Fibroblast of the aortic adventitia (primary cell): ENCODE data around the gene CIPC. TPM values are rescaled to one million over a fixed set of nuclear protein-coding genes. Genes with fewer than 3 reads are reported as not detected.

Source experiments
- DNase-seq: peaks from one replicate; pipeline ENCODE4 v3.0.0-alpha.2; 2010; ENCODE audit warnings: low read depth
- H3K4me3 ChIP-seq: 2 replicates; pipeline ENCODE4 v1.5.1; 2011; ENCODE audit warnings: low read depth, mild to moderate bottlenecking, control low read depth, low read length, moderate library complexity
- CTCF ChIP-seq: IDR thresholded peaks from 2 replicates; pipeline ENCODE4 v1.5.1; 2011; ENCODE audit warnings: mild to moderate bottlenecking, low read length, control low read depth, inconsistent platforms; ENCODE audit not compliant: insufficient read depth
- total RNA-seq: library from RNA; depleted of rRNA; stranded (reverse); fragments of >200 nt; gene quantifications from 2 replicates; pipeline ENCODE4 v1.2.3, GENCODE V29; 2012; ENCODE audit warnings: low replicate concordance

The CIPC gene
- total RNA-seq, 1 donor: 13.9 TPM

- DNase-seq: no peak
- no peak for TF ChIP-seq CTCF
Measured at GRCh38 chr14:77085538-77085937, 12.5 kb upstream of the CIPC start.

GRCh38 chr14:77086017-77086727, 11.9 kb upstream of the CIPC start:
- no peak for TF ChIP-seq CTCF
- H3K4me3 ChIP-seq: no peak overlapping the region
- no peak for DNase-seq

More at GRCh38 chr14:77085538-77085937, 12.5 kb upstream of the CIPC start:
- H3K4me3 ChIP-seq: no peak overlapping the region

GRCh38 chr14:77086951-77087350, 11.1 kb upstream of the CIPC start:
- no peak for TF ChIP-seq CTCF
- no peak for DNase-seq
- no peak overlapping the region for H3K4me3 ChIP-seq

GRCh38 chr14:77087631-77088030, 10.4 kb upstream of the CIPC start:
- no peak for DNase-seq
- no peak overlapping the region for H3K4me3 ChIP-seq
- no peak for TF ChIP-seq CTCF

GRCh38 chr14:77088219-77088618, 9.8 kb upstream of the CIPC start:
- H3K4me3 ChIP-seq: no peak overlapping the region
- TF ChIP-seq CTCF: no peak

GRCh38 chr14:77088645-77089044, 9.4 kb upstream of the CIPC start:
- DNase-seq: no peak
- H3K4me3 ChIP-seq: no peak overlapping the region
- no peak for TF ChIP-seq CTCF

More at GRCh38 chr14:77088219-77088618, 9.8 kb upstream of the CIPC start:
- DNase-seq: no peak

GRCh38 chr14:77091518-77091917, 6.5 kb upstream of the CIPC start:
- no peak for TF ChIP-seq CTCF
- no peak for DNase-seq
- no peak overlapping the region for H3K4me3 ChIP-seq
